GM15510 (cell line): Measurements from ENCODE around the gene NUDCD2.
A peak's percentile ranks its signal among the peaks of the same experiment; 100 is the strongest.

Source experiments
- POLR2A ChIP-seq: IDR thresholded peaks from 3 replicates; pipeline ENCODE4 v1.6.1; 2011; ENCODE audit warnings: borderline replicate concordance; ENCODE audit not compliant: insufficient read length; ENCODE audit errors: extremely low read depth

Gene NUDCD2

GRCh38 chr5:163489055-163489744 lies 29.3 kb upstream of the NUDCD2 start:
- TF ChIP-seq POLR2A, result no peak

- TF ChIP-seq POLR2A, result no peak
These were observed 19.0 kb upstream of the NUDCD2 start for GRCh38 chr5:163478982-163479271.

DNA sequence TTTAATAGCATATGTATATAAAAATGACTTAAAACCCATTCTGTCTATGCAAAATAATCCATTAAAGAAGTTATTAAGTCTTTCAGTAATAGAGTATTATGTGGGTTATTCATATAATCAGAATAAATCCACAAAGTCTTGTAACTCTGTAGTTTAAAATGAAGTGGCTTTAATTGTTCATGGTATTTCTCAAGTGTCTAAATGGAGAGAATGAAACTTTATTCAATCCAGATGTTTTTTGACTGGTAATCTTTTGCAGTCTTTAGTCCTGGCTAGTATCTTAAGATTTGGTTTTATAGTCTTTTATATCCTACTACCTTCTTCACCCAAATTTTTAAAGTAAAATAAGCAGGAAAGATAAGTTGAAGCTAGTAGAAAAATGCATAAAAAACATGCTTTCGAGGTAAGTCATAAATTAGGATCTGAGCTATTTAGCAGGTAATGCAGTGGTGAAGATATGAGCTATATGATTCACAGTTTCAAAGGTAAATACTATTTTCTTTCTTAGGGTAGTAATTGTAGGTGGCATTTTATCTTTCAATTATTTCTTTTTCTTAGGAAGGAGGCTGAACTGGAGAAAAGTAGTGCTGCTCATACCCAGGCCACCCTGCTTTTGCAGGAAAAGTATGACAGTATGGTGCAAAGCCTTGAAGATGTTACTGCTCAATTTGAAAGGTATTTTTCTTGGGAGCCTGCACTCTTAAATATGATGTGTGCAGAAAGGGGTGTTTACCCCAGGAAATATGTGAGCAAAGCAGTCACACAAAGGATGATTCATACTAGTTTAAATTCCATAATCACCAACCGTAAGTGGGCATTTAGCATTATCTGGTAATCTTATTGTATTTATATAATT lies 18.5 kb upstream of the NUDCD2 start:
- TF ChIP-seq POLR2A, result no peak

DNA sequence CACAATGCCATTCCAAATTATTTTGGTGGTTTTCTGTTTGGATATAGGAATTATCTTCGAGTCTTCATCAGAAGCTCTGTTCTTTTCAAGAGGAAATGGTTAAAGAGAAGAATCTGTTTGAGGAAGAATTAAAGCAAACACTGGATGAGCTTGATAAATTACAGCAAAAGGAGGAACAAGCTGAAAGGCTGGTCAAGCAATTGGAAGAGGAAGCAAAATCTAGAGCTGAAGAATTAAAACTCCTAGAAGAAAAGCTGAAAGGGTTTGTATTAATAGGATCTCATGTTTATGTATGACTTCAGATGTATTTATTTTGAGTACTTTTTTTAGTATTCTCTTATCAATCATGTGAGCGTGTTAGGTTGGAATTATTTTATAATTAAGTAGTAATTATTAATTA lies 15.5 kb upstream of the NUDCD2 start:
- TF ChIP-seq POLR2A, result no peak

- no peak for TF ChIP-seq POLR2A
These were observed 13.8 kb upstream of the NUDCD2 start for GRCh38 chr5:163473635-163474243.

- TF ChIP-seq POLR2A, result no peak
These were observed 7.8 kb upstream of the NUDCD2 start for GRCh38 chr5:163467682-163468081.

DNA sequence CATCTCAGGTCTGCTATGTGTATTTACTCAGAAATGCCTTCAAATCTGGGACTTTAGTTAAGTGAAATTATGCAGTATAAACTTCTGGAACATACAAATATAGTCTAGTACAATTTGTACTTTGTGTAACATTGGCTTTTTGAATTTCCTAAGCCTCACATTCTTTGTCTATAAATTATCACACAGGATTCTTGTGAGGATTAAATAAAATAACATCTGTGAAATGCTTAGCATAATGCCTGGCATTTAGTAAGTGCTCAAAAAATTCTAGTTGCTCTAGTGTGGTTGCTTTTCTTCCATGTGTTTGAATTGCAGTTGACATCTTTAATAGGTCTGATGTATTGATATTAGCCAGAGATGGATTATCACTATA lies 3.1 kb upstream of the NUDCD2 start:
- no peak for TF ChIP-seq POLR2A

DNA sequence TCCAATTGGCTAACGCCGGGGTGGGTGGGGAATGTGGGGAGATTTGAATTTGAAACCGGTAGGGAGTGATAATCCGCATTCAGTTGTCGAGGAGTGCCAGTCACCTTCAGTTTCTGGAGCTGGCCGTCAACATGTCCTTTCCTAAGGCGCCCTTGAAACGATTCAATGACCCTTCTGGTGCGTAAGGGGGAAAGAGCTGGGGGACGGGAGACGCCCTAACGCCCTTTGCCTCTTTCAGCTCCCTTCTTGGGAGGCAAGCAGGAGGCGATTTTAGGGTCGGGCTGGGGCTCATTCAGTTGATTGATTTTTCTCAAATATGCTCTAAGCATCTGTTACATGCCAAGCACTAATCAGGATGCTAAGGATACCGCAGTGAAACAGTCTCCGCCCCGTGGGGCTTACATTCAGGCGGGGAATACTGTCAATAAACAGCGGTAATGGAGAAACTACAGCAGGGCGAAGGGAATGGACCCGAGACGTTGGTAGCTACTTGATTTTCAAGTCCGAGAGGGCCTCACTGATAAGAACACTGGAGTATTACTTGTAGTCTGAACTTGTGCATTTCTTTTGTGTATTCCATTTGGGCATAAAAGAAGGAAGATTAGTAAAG lies 765 bp upstream of the NUDCD2 start, which contains the start of gene HMMR:
HMMR (plus strand) TSS at position 71 of the 610 bp plus-strand sequence; CDS start at position 132, 61 bp downstream.
- TF ChIP-seq POLR2A, result peak; percentile 67

DNA sequence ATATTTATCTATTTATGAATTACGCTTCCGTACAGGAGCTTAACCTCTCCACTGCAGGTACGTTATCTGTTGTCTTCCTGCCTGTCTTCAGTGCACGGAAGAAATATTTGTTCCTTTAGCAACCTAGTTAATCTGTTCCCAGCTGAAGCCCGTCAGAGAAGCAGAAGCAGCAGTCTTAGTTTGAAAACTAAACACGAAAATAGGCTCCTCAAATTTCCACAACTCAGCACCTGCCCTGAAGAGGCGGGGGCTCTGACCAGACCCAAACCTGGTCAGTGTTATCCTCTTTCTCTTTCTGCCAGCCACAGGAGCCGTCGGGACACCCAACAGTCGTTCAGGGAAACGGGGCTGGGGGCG lies 462 bp downstream of the NUDCD2 start:
- no peak for TF ChIP-seq POLR2A

GRCh38 chr5:163458778-163459385 lies 1.0 kb downstream of the NUDCD2 start:
- TF ChIP-seq POLR2A, result no peak

DNA sequence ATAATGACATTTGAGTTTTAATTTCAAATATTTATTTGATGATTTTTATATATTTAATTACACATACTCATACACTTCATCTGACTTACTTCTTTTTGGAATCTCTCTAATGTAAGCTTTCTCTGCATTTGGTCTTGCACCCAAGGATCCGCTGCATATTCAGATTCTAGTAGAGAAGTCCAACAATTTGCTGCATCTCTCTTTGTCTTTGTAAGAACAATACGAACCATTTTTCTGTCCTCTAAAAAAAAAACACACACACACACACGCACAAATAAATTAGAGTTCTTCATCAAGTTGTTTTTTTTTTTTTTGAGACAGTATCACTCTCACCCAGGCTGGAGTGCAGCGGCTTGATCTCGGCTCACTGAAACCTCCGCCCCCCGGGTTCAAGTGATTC lies 3.1 kb downstream of the NUDCD2 start:
- no peak for TF ChIP-seq POLR2A

GRCh38 chr5:163456029-163456589 lies 3.8 kb downstream of the NUDCD2 start:
- TF ChIP-seq POLR2A, result no peak

GRCh38 chr5:163453705-163454104 lies 6.2 kb downstream of the NUDCD2 start:
- TF ChIP-seq POLR2A, result no peak

GRCh38 chr5:163451489-163451888 lies 8.4 kb downstream of the NUDCD2 start:
- TF ChIP-seq POLR2A, result no peak

DNA sequence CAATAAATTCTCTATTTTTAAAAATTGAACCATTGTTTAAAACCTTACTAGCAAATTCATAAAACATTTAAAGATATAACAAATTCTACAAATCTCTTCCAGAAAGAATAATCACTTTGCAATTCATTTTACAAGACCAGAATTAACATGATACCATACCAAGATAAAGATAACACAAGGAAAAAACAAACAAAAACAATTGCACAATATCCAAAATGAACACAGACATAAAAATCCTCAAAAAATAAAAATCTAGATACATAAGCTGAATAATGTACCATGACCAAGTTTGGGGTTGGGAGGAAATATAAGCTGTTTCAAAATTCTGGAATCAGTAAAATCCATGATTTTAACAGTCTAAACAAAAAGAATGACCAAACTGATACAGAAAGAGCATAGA lies 11.4 kb downstream of the NUDCD2 start:
- no peak for TF ChIP-seq POLR2A

GRCh38 chr5:163447875-163448274 lies 12.0 kb downstream of the NUDCD2 start:
- no peak for TF ChIP-seq POLR2A

DNA sequence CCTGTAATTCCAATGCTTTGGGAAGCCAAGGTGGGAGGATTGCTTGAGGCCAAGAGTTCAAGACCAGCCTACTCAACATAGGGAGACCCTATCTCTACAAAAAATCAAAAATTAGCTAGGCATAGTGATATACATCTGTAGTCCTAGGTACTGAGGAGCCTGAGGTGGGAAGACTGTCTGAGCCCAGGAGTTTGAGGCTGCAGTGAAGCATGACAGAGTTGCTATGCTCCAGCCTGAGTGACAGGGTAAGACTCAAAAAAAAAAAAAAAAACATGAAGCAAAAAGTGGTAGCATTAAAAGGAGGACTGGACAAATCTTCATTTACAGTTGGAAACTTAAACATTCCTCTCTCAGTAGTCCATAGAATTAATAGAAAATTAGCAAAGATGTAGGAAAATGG lies 12.7 kb downstream of the NUDCD2 start:
- no peak for TF ChIP-seq POLR2A
